OCI-LY3 (cell line): ENCODE measurements around the gene VSTM5.

Source experiments
- H2AFZ ChIP-seq: fragments of 200-600, 300-600 bp; shearing (Covaris generic); 2 replicates; pipeline ENCODE4 v1.6.0; 2014; ENCODE audit warnings: antibody characterized with exemption, low read depth, low read length
- H3K27ac ChIP-seq: fragments of 200-600, 300-600 bp; sonication (generic); 2 replicates; pipeline ENCODE4 v1.5.1; 2014; ENCODE audit warnings: mild to moderate bottlenecking, low read length, moderate library complexity, mixed read lengths
- H3K27me3 ChIP-seq: fragments of 200-600, 300-600 bp; sonication (generic); 2 replicates; pipeline ENCODE4 v1.6.1; 2014; ENCODE audit warnings: low read depth, low read length, mixed read lengths
- H3K36me3 ChIP-seq: fragments of 200-600, 300-600 bp; sonication (generic); replicated peaks from 2 replicates; pipeline ENCODE3; 2014; ENCODE audit warnings: low read depth, low read length, mixed read lengths
- H3K4me1 ChIP-seq: fragments of 300-600, 200-600 bp; sonication (generic); 2 replicates; pipeline ENCODE4 v1.6.1; 2014; ENCODE audit warnings: low read length, mixed read lengths
- H3K4me2 ChIP-seq: fragments of 200-600, 300-600 bp; sonication (generic); 2 replicates; pipeline ENCODE4 v1.6.1; 2014; ENCODE audit warnings: low read length, mixed read lengths
- H3K4me3 ChIP-seq: fragments of 300-600, 200-600 bp; sonication (generic); 2 replicates; pipeline ENCODE4 v1.5.1; 2014; ENCODE audit warnings: antibody characterized with exemption, mild to moderate bottlenecking, low read length, moderate library complexity
- H3K79me2 ChIP-seq: fragments of 300-600, 200-600 bp; shearing (Covaris generic); 2 replicates; pipeline ENCODE4 v1.6.1; 2014; ENCODE audit warnings: mild to moderate bottlenecking, low read length, mixed read lengths
- H3K9ac ChIP-seq: fragments of 300-600, 200-600 bp; shearing (Covaris generic); 2 replicates; pipeline ENCODE4 v1.6.0; 2014; ENCODE audit warnings: mild to moderate bottlenecking, low read length, moderate library complexity
- H3K9me3 ChIP-seq: fragments of 200-600, 300-600 bp; shearing (Covaris generic); 2 replicates; pipeline ENCODE4 v1.6.1; 2014; ENCODE audit warnings: low read length, mixed read lengths; ENCODE audit not compliant: insufficient read depth
- H4K20me1 ChIP-seq: fragments of 200-600, 300-600 bp; sonication (generic); 2 replicates; pipeline ENCODE4 v1.6.1; 2016; ENCODE audit warnings: low read length, mixed read lengths; ENCODE audit not compliant: insufficient read depth
- CTCF ChIP-seq: fragments of 200-600, 300-600 bp; sonication (generic); IDR thresholded peaks from 2 replicates; pipeline ENCODE4 v1.5.1; 2014; ENCODE audit warnings: antibody characterized with exemption, low read length, low read depth
- EZH2phosphoT487 ChIP-seq: fragments of 200-600 bp; shearing (Covaris generic); IDR thresholded peaks from 2 replicates; pipeline ENCODE4 v1.6.1; 2018; ENCODE audit warnings: antibody characterized with exemption, mixed run types, low read depth

VSTM5 gene

GRCh38 chr11:93838967-93839366 is 11.5 kb downstream of the VSTM5 start:
- no peak overlapping the region for H3K4me3 ChIP-seq
- H4K20me1 ChIP-seq = no peaks in the 10 kb centered on the region
- no peak overlapping the region for H3K27ac ChIP-seq
- H3K79me2 ChIP-seq = no peaks in the 10 kb centered on the region
- H3K4me2 ChIP-seq = no peak overlapping the region
- H3K4me1 ChIP-seq = no peaks in the 10 kb centered on the region
- H3K27me3 ChIP-seq = no peaks in the 10 kb centered on the region
- no peak for TF ChIP-seq EZH2phosphoT487
- TF ChIP-seq CTCF = no peak
- no peaks in the 10 kb centered on the region for H3K9me3 ChIP-seq
- no peaks in the 10 kb centered on the region for H3K36me3 ChIP-seq
- no peak overlapping the region for H2AFZ ChIP-seq
- no peak overlapping the region for H3K9ac ChIP-seq

GRCh38 chr11:93832780-93833179 is 17.6 kb downstream of the VSTM5 start:
- no peak overlapping the region for H3K9ac ChIP-seq
- H3K4me1 ChIP-seq = no peaks in the 10 kb centered on the region

GRCh38 chr11:93831343-93832127 is 18.9 kb downstream of the VSTM5 start:
- no peaks in the 10 kb centered on the region for H3K36me3 ChIP-seq
- TF ChIP-seq CTCF (no peak), EZH2phosphoT487 (no peak)
- H3K9ac ChIP-seq = no peak overlapping the region
- no peaks in the 10 kb centered on the region for H3K79me2 ChIP-seq
- no peak overlapping the region for H3K4me2 ChIP-seq
- no peak overlapping the region for H2AFZ ChIP-seq
- H4K20me1 ChIP-seq = no peaks in the 10 kb centered on the region
- no peak overlapping the region for H3K27ac ChIP-seq
- H3K9me3 ChIP-seq = no peaks in the 10 kb centered on the region
- H3K27me3 ChIP-seq = no peaks in the 10 kb centered on the region
- no peak overlapping the region for H3K4me3 ChIP-seq
- H3K4me1 ChIP-seq = no peaks in the 10 kb centered on the region

More at GRCh38 chr11:93832780-93833179, 17.6 kb downstream of the VSTM5 start:
- Histone ChIP-seq H4K20me1 (no peaks in the 10 kb centered on the region), H3K27me3 (no peaks in the 10 kb centered on the region), H2AFZ (no peak overlapping the region), H3K36me3 (no peaks in the 10 kb centered on the region), H3K4me3 (no peak overlapping the region), H3K4me2 (no peak overlapping the region), H3K79me2 (no peaks in the 10 kb centered on the region), H3K27ac (no peak overlapping the region), H3K9me3 (no peaks in the 10 kb centered on the region)
- TF ChIP-seq EZH2phosphoT487 (no peak), CTCF (no peak)

- H3K79me2 ChIP-seq = no peaks in the 10 kb centered on the region
- H4K20me1 ChIP-seq = no peaks in the 10 kb centered on the region
- TF ChIP-seq EZH2phosphoT487 = no peak
- TF ChIP-seq CTCF = no peak
- no peaks in the 10 kb centered on the region for H3K4me1 ChIP-seq
- no peaks in the 10 kb centered on the region for H3K36me3 ChIP-seq
- H3K4me2 ChIP-seq = no peak overlapping the region
- no peak overlapping the region for H2AFZ ChIP-seq
- no peak overlapping the region for H3K9ac ChIP-seq
- no peak overlapping the region for H3K27ac ChIP-seq
- no peak overlapping the region for H3K4me3 ChIP-seq
- H3K9me3 ChIP-seq = no peaks in the 10 kb centered on the region
- no peaks in the 10 kb centered on the region for H3K27me3 ChIP-seq
These were observed 20.8 kb downstream of the VSTM5 start for GRCh38 chr11:93829598-93829997.
